ENCODE data around the gene BRPF3.

The BRPF3 gene

DNA sequence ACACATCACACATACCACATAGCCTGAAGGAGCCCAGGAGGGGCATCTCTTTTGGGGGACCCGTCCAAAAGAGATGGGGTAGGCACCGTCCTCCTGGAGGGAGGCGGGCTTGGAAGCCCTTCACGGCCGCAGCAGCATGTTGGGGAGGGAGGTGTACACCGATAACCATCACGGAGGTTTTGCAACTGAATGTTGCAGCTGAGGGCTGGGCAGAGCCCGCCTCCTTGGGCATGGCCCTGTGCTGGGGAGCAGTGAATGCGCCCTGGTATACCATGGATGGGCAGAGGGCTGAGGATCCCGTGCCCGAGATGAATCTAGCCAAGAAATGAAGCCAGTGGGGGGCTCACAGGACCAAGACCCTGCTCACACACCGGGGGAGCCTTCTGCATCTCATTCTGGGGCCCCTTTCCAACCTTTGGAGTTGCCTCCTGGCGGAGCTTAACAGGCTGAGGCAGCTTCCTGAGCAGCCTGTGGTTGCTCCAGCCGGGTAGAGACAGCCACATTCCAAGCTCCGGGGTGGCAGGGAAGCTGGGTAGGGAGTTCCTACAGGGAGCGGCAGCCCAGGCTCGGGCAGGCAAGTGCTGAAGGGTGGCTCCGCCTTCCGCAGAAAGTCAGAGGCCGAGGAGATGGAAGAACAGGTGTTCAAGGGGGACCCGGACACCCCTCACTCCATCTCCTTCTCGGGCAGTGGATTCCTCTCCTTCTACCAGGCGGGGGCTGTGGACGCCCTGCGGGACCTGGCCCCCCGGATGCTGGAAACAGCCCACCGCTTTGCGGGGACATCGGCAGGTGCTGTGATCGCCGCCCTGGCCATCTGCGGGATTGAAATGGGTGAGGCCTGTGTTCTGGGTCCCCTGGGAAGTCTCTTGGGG lies 73.5 kb downstream of the BRPF3 start, which contains the start of gene PNPLA1:
Gene PNPLA1, plus strand, starts transcription at position 227 of the 872 bp plus-strand sequence. Its CDS starts 400 bp downstream, at position 627.
- no peak for DNase-seq

DNA sequence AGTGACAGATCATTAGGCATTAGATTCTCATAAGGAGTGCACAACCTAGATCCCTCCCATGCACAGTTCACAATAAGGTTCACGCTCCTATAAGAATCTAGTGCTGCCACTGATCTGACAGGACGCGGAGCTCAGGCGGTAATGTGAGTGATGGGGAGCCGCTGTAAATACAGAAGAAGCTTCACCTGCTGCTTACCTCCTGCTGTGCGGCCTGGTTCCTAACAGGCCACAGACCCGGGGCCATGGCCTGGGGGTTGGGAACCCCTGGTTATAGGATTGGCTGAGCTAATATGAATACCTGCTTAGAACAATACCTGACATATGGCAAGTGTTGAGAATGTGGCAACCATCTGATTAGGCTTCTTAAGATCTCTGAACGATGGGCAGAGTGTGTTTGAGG lies 75.7 kb downstream of the BRPF3 start:
- no peak for DNase-seq

DNA sequence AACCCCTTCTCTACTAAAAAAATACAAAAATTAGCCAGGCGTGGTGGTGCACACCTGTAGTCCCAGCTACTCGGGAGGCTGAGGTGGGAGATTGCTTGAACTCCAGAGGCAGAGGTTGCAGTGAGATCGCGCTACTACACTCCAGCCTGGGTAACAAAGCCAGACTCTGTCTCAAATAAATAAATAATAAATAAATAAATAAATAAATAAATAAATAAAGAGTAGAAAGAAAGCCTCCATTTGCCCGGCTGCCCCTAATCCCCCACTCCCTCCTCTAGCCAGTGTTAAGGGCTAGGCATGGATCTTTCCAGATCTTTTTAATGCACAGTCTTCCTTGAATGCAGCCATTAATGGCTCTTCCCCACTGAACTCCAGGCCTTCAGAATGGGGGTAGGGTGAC lies 76.5 kb downstream of the BRPF3 start:
- DNase-seq: no peak

DNA sequence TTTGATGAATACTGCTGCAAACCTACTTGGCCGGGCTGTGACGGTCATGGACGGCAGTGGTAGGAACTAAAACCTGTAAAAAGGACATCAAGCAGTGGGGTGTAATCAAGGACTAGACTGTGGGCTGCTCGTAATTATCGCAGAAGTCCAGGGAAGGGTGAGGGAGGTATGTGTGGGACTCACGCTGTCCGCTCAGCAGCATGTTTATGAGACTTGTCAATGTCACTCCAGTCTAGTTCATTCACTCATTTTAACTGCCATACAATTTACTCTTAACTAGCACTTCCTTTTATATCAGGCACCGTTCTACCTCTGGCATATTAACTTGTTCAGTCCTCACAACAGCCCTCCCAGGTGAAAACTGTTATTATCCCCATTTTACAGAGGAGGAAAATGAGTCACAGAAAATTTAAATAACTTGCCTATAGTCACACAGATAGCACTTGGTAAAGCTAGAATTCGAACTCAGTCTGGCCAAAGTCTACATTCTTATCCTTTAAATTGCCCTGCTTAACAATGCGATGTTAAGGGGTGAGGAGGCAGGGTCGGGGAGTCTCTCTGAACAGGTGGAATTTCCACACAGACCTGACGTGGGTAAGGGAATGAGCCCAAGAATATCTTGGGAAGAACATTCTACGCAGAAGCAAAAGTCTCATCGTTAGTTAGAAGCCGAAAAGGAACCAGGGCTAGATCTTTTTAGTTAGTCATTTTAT lies 77.4 kb downstream of the BRPF3 start:
- no peak for DNase-seq

DNA sequence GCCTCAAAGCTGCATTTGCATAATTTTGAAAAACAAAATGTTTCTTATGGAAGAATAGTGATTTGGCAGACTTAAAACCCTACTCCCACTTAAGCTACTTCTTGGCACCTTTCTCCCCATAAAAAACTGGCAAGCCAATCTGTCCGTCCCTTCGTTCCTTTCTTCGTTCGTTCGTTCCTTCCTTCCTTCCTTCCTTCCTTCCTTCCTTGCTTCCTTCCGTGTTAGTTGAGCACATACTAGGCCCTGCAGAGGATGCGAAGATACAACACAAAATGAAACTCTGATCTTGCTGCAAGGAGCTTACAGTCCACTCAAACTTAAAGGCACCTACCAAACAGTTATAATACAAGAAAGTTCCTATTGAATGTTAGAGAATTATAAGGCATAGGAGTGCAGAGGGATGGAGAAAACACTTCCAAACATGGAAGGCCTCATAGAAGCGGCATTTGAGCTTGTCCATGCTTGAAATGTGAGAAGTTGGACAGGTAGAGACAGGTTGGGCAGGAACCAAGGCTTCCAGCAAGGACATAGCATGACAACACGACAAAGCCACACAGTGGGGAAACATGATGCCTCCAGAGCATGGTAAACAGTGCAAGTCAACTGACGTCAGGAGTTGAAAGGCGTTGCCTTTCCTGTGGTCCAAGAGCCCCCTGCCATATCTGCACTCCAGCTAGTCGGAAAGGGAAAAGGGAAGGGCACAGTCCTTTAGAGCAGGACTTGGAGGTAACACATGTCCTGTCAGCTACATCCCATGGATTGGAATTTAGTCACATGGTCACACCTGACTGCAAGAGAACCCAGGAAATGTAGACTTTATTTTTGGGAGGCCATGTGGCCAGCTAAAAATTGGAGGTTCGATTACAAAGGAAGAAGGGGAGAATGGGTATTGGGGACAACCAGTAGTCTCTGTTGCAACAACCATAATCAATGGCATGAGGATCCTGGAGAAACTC lies 80.3 kb downstream of the BRPF3 start:
- DNase-seq: no peak

DNA sequence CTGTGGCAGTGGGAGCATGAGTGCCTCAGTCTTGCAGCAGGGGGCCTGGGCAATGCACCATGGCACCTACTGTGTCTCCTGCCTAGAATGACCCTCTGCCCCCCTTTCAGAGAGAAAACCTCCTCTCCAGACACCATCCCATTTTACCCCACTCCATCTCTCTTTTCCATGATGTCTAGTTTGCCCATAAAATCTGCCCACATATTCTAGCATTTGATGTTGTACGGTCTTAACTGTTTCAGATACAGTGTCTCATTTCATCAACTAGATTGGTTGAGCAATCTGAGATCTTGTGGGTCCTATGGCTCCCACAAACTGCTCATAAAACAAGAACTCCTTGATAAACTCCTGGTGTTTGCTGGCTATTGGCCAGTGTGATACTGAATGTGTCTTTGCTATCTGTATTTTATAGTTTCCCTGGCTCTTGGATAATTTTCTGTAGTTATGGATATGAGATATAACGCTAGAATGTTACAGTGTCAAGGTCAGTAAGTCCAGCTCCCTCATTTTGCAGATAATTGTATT lies 81.5 kb downstream of the BRPF3 start:
- DNase-seq: no peak

DNA sequence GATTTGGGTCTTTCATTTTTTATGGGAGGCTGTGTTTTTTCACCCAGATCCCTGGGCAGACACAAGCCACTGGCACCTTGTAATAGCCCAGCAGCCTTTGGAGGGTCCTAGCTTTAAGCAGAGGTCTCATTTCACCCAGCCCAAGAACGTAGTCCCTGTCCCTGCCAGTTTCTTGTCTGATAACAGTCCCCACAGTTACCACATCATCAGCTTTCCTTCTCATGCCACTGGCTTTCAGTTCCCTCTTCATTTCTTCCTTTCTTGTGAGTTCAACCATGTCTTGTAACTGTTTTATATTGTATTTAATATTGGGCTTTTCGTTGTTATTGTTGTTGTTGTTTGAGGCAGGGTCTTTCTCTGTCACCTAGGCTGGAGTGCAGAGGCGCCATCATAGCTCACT lies 83.9 kb downstream of the BRPF3 start:
- no peak for DNase-seq

DNA sequence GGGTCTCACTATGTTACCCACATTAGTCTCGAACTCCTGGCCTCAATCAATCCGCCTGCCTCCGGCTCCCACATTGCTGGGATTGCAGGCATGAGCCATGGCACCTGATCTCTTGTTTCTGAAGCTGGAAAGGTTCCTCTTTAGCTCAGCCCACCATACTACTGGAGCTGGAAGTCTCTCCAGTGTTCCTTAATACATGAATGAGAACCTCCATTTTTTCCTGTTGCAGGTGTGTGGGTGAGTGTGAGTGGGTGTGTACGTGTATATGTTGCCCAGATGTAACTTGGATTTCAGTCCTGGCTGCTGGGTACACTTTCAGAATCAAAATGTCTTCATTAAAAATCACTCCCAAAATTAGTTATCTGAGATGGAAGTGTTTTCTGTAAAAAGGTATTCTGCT lies 84.4 kb downstream of the BRPF3 start:
- no peak for DNase-seq
